ENCODE data around the gene RAB20. TPM values are rescaled to one million over a fixed set of nuclear protein-coding genes. Genes with fewer than 3 reads are reported as not detected.

RAB20 gene
- total RNA-seq, 1 experiment from 2014 or later: 1.7 TPM

- DNase-seq (ENCODE audit: unreplicated experiment): no peak
- H3K36me3 Mint-ChIP-seq (ENCODE audit: insufficient read depth, unreplicated experiment): peaks cover 13% of the 10 kb centered on the region
- BruUV-seq (replicated peaks): no TSS peak
- H3K9me3 Mint-ChIP-seq (ENCODE audit: unreplicated experiment): no peaks in the 10 kb centered on the region
- no peak overlapping the region for H3K27ac Mint-ChIP-seq (ENCODE audit: low read depth, unreplicated experiment)
- TF ChIP-seq CTCF (IDR thresholded peaks at IDR 0.05; ENCODE audit: unreplicated experiment): no peak
- H3K27me3 Mint-ChIP-seq (ENCODE audit: insufficient read depth, unreplicated experiment): no peaks in the 10 kb centered on the region
- ChIA-PET CTCF (no interaction called here), POLR2A (interaction anchor here (0.5 kb wide), 1 partner anchor 761 kb away, joined by 3 read pairs; no protein-coding TSS in a partner anchor)
- H3K4me3 Mint-ChIP-seq (ENCODE audit: unreplicated experiment): no peak overlapping the region
- intact Hi-C loops (cut with micrococcal nuclease): no loop called here
- no peaks in the 10 kb centered on the region for H3K4me1 Mint-ChIP-seq (ENCODE audit: insufficient read depth, unreplicated experiment)
Measured at GRCh38 chr13:110477706-110478245, 83.7 kb downstream of the RAB20 start.

- H3K4me3 Mint-ChIP-seq (ENCODE audit: unreplicated experiment): no peak overlapping the region
- BruUV-seq (replicated peaks): no TSS peak
- H3K27ac Mint-ChIP-seq (ENCODE audit: low read depth, unreplicated experiment): no peak overlapping the region
- intact Hi-C loops (cut with micrococcal nuclease): no loop called here
- no peaks in the 10 kb centered on the region for H3K9me3 Mint-ChIP-seq (ENCODE audit: unreplicated experiment)
- ChIA-PET POLR2A (no interaction called here), CTCF (interaction anchor here (0.7 kb wide), 2 partner anchors 19 to 503 kb away, joined by 3 to 4 read pairs; no protein-coding TSS in a partner anchor)
- no peak for DNase-seq (ENCODE audit: unreplicated experiment)
- H3K4me1 Mint-ChIP-seq (ENCODE audit: insufficient read depth, unreplicated experiment): no peaks in the 10 kb centered on the region
- H3K36me3 Mint-ChIP-seq (ENCODE audit: insufficient read depth, unreplicated experiment): peaks cover 13% of the 10 kb centered on the region
- no peak for TF ChIP-seq CTCF (IDR thresholded peaks at IDR 0.05; ENCODE audit: unreplicated experiment)
- no peaks in the 10 kb centered on the region for H3K27me3 Mint-ChIP-seq (ENCODE audit: insufficient read depth, unreplicated experiment)
Measured at GRCh38 chr13:110476220-110476617, 85.3 kb downstream of the RAB20 start.

GRCh38 chr13:110475550-110476219 lies 85.8 kb downstream of the RAB20 start:
- BruUV-seq (replicated peaks): no TSS peak
- CTCF ChIA-PET: interaction anchor here (0.7 to 1.0 kb wide), 2 partner anchors 20 kb away, joined by 3 read pairs; no protein-coding TSS in a partner anchor
- peaks cover 13% of the 10 kb centered on the region for H3K36me3 Mint-ChIP-seq (ENCODE audit: insufficient read depth, unreplicated experiment)
- no peaks in the 10 kb centered on the region for H3K9me3 Mint-ChIP-seq (ENCODE audit: unreplicated experiment)
- TF ChIP-seq CTCF (IDR thresholded peaks at IDR 0.05; ENCODE audit: unreplicated experiment): no peak
- no peak overlapping the region for H3K4me3 Mint-ChIP-seq (ENCODE audit: unreplicated experiment)
- DNase-seq (ENCODE audit: unreplicated experiment): no peak
- no peaks in the 10 kb centered on the region for H3K27me3 Mint-ChIP-seq (ENCODE audit: insufficient read depth, unreplicated experiment)
- POLR2A ChIA-PET: no interaction called here
- no peak overlapping the region for H3K27ac Mint-ChIP-seq (ENCODE audit: low read depth, unreplicated experiment)
- intact Hi-C loops (cut with micrococcal nuclease): no loop called here
- H3K4me1 Mint-ChIP-seq (ENCODE audit: insufficient read depth, unreplicated experiment): no peaks in the 10 kb centered on the region

GRCh38 chr13:110475117-110475516 lies 86.4 kb downstream of the RAB20 start:
- H3K9me3 Mint-ChIP-seq (ENCODE audit: unreplicated experiment): no peaks in the 10 kb centered on the region
- H3K4me3 Mint-ChIP-seq (ENCODE audit: unreplicated experiment): no peak overlapping the region
- TF ChIP-seq CTCF (IDR thresholded peaks at IDR 0.05; ENCODE audit: unreplicated experiment): no peak
- no peaks in the 10 kb centered on the region for H3K27me3 Mint-ChIP-seq (ENCODE audit: insufficient read depth, unreplicated experiment)
- H3K36me3 Mint-ChIP-seq (ENCODE audit: insufficient read depth, unreplicated experiment): peaks cover 13% of the 10 kb centered on the region
- BruUV-seq (replicated peaks): no TSS peak
- intact Hi-C loops (cut with micrococcal nuclease): no loop called here
- CTCF ChIA-PET: interaction anchor here (0.7 to 1.0 kb wide), 2 partner anchors 16 to 19 kb away, joined by 3 read pairs; no protein-coding TSS in a partner anchor
- peak overlapping the region; percentile 22 for H3K27ac Mint-ChIP-seq (ENCODE audit: low read depth, unreplicated experiment)
- no peak for DNase-seq (ENCODE audit: unreplicated experiment)
- POLR2A ChIA-PET: interaction anchor here (0.6 kb wide), 1 partner anchor 971 kb away, joined by 3 read pairs; no protein-coding TSS in a partner anchor
- no peaks in the 10 kb centered on the region for H3K4me1 Mint-ChIP-seq (ENCODE audit: insufficient read depth, unreplicated experiment)
